Endothelial cell of umbilical vein (primary cell): Measurements from ENCODE around the gene KRT37. TPM values are rescaled to one million over a fixed set of nuclear protein-coding genes. Genes with fewer than 3 reads are reported as not detected.

Experiments used
- BruUV-seq: library from RNA; stranded (reverse); fragments of 400-500 nt; replicated peaks from 2 replicates; lab custom pipeline; 2021; lab: Mats Ljungman, UMichigan
- CTCF ChIA-PET: fragments of 300-600, 350-600 bp; sonication (Branson Sonifier 250); formaldehyde crosslinking; loops from one replicate; lab custom pipeline; 2021; ENCODE audit warnings: antibody characterized with exemption, inconsistent platforms; lab: Charles Lee
- POLR2A ChIA-PET: fragments of 300-600, 350-600 bp; sonication (Branson Sonifier 250); formaldehyde crosslinking; loops from one replicate; lab custom pipeline; 2021; ENCODE audit warnings: antibody characterized with exemption, inconsistent platforms; lab: Charles Lee
- DNase-seq: peaks from one replicate; pipeline ENCODE4 v3.0.0-alpha.2; 2011; ENCODE audit warnings: low read depth, low spot score
- FAIRE-seq: peaks from 2 replicates; lab custom pipeline; 2011; peaks lifted over from hg19 to GRCh38; lab: Jason Lieb, UNC
- H2AFZ ChIP-seq: 2 replicates; pipeline ENCODE4 v1.6.0; 2012; ENCODE audit warnings: low read depth, low read length, control low read depth, inconsistent platforms
- H3K27ac ChIP-seq: 2 replicates; pipeline ENCODE4 v1.5.1; 2011; ENCODE audit warnings: low read depth, mild to moderate bottlenecking, control low read depth, low read length, moderate library complexity; ENCODE audit not compliant: insufficient read depth
- H3K27me3 ChIP-seq, 2 experiments: 2 replicates each; pipeline versions ENCODE4 v1.6.0 to v1.6.1; 2011; ENCODE audit warnings: low read length in 2 of 2, mixed read lengths in 1 of 2; ENCODE audit not compliant: control insufficient read depth in 2 of 2, insufficient read depth in 2 of 2
- H3K36me3 ChIP-seq, 2 experiments: 2 replicates in 1 of 2; 3 replicates in 1 of 2; pipeline ENCODE4 v1.5.1; 2011; ENCODE audit warnings: low read length in 2 of 2, mild to moderate bottlenecking in 1 of 2, moderate library complexity in 1 of 2; ENCODE audit not compliant: control insufficient read depth in 2 of 2, insufficient read depth in 2 of 2; ENCODE audit errors: extremely low read depth in 1 of 2
- H3K4me1 ChIP-seq: 3 replicates; pipeline ENCODE4 v1.5.1; 2011; ENCODE audit warnings: mild to moderate bottlenecking, low read length; ENCODE audit not compliant: control insufficient read depth, insufficient read depth; ENCODE audit errors: extremely low read depth
- H3K4me2 ChIP-seq: 2 replicates; pipeline ENCODE4 v1.6.1; 2011; ENCODE audit warnings: low read length, control low read depth, mixed read lengths; ENCODE audit not compliant: insufficient read depth
- H3K4me3 ChIP-seq, 3 experiments: fragments of 200-600 bp in 1 of 3; sonication (generic), shearing (Covaris generic) in 1 of 3; replicated peaks in 1 of 3; 2 replicates each; pipeline ENCODE4 v1.5.1; 2011 to 2016; ENCODE audit warnings: control low read depth in 3 of 3, low read length in 3 of 3, mild to moderate bottlenecking in 2 of 3, inconsistent platforms in 1 of 3, low read depth in 1 of 3, moderate library complexity in 1 of 3; ENCODE audit not compliant: insufficient read depth in 1 of 3
- H3K79me2 ChIP-seq: 2 replicates; pipeline ENCODE4 v1.6.0; 2012; ENCODE audit warnings: low read length, inconsistent platforms; ENCODE audit not compliant: control insufficient read depth, insufficient read depth
- H3K9ac ChIP-seq: replicated peaks from 2 replicates; pipeline ENCODE3; 2011; ENCODE audit warnings: low read length, control low read depth; ENCODE audit not compliant: insufficient read depth; ENCODE audit errors: extremely low read depth
- H3K9me1 ChIP-seq: replicated peaks from 3 replicates; pipeline ENCODE4 v1.6.0; 2011; ENCODE audit warnings: mild to moderate bottlenecking, low read length; ENCODE audit not compliant: control insufficient read depth, insufficient read depth; ENCODE audit errors: extremely low read depth
- H3K9me3 ChIP-seq: replicated peaks from 2 replicates; pipeline ENCODE4 v1.5.1; 2012; ENCODE audit warnings: low read length, inconsistent platforms; ENCODE audit not compliant: control insufficient read depth, insufficient read depth
- H4K20me1 ChIP-seq: replicated peaks from 2 replicates; pipeline ENCODE3; 2011; ENCODE audit warnings: mild to moderate bottlenecking, low read length; ENCODE audit not compliant: control insufficient read depth, insufficient read depth; ENCODE audit errors: extremely low read depth
- CTCF ChIP-seq, 2 donors: IDR thresholded peaks; 1 replicate in 1 of 2; 2 replicates in 1 of 2; pipeline ENCODE4 v1.5.1; 2011; ENCODE audit warnings: low read length in 2 of 2, mild to moderate bottlenecking in 2 of 2, moderate library complexity in 2 of 2, control low read depth in 1 of 2, inconsistent platforms in 1 of 2, low read depth in 1 of 2; ENCODE audit not compliant: insufficient read depth in 1 of 2; ENCODE audit errors: extremely low read depth in 1 of 2
- EZH2 ChIP-seq: IDR thresholded peaks from 2 replicates; pipeline ENCODE4 v1.6.1; 2012; ENCODE audit warnings: borderline replicate concordance, low read depth, mild to moderate bottlenecking, moderate library complexity, low read length, inconsistent platforms; ENCODE audit not compliant: severe bottlenecking
- FOS ChIP-seq: IDR thresholded peaks from 2 replicates; pipeline ENCODE4 v1.6.1; 2011; ENCODE audit warnings: mild to moderate bottlenecking, low read length, moderate library complexity, borderline replicate concordance; ENCODE audit not compliant: insufficient read depth
- GATA2 ChIP-seq: IDR thresholded peaks from 2 replicates; pipeline ENCODE4 v1.7.0; 2011; ENCODE audit warnings: low read depth, mild to moderate bottlenecking, moderate library complexity, mixed read lengths, low read length; ENCODE audit not compliant: insufficient read length, insufficient read depth
- JUN ChIP-seq: IDR thresholded peaks from 2 replicates; pipeline ENCODE4 v1.6.1; 2011; ENCODE audit warnings: borderline replicate concordance, low read depth; ENCODE audit not compliant: insufficient read length, insufficient read depth
- MAX ChIP-seq: IDR thresholded peaks from 2 replicates; pipeline ENCODE4 v1.6.1; 2011; ENCODE audit not compliant: insufficient read depth, insufficient read length
- MYC ChIP-seq: IDR thresholded peaks from one replicate; pipeline ENCODE4 v1.6.1; 2011; ENCODE audit warnings: mild to moderate bottlenecking, low read depth, low read length
- POLR2A ChIP-seq: IDR thresholded peaks from 2 replicates; pipeline ENCODE4 v1.6.1; 2012; ENCODE audit warnings: low read depth, mild to moderate bottlenecking, control low read depth, low read length
- POLR2AphosphoS5 ChIP-seq: IDR thresholded peaks from 2 replicates; pipeline ENCODE4 v1.6.1; 2012; ENCODE audit warnings: low read depth, mild to moderate bottlenecking, control low read depth, low read length, moderate library complexity; ENCODE audit not compliant: insufficient read depth
- dilution Hi-C: fragments of 300-500 bp; cut with MboI; formaldehyde crosslinking; loops from one replicate; pipeline ENCODE4 v1.15.0; 2019; ENCODE audit warnings: low sequenced_read_pairs; ENCODE audit not compliant: extremely low pct_ligation_motif_present
- intact Hi-C: fragments of 100-400 bp; cut with micrococcal nuclease; formaldehyde crosslinking; loops from one replicate; pipeline ENCODE4 v1.10.0; 2022
- polyA plus RNA-seq, 4 experiments: library from polyadenylated mRNA; depleted of rRNA in 3 of 4; stranded (reverse) in 3 of 4; unstranded in 1 of 4; fragments of >200 nt; gene quantifications; 2 replicates each; pipeline versions ENCODE4 v1.2.1 to v1.2.3, GENCODE V29; 2011 to 2012; ENCODE audit warnings: missing spikeins in 1 of 4
- total RNA-seq: library from RNA; stranded (reverse); gene quantifications from 2 replicates; pipeline ENCODE4 v1.2.3, GENCODE V29; 2021

KRT37 gene
- total and polyA plus RNA-seq, 2 donors (not counting 3 experiments of a cell fraction or from before 2014, with no cell fraction given): not detected

GRCh38 chr17:41467561-41467960 lies 43.2 kb upstream of the KRT37 start:
- no peak for FAIRE-seq
- no peak overlapping the region for H2AFZ ChIP-seq
- H3K27me3 ChIP-seq: peaks cover 3 to 9% of the 10 kb centered on the region in 2 experiments
- no peaks in the 10 kb centered on the region for H3K79me2 ChIP-seq
- no TSS peak for BruUV-seq
- H3K36me3 ChIP-seq: no peaks in the 10 kb centered on the region
- H3K4me2 ChIP-seq: no peak overlapping the region
- H3K27ac ChIP-seq: no peak overlapping the region
- ChIA-PET POLR2A (no interaction called here), CTCF (interaction anchor here (1.0 kb wide), 1 partner anchor 12 kb away, joined by 3 read pairs; no protein-coding TSS in a partner anchor)
- TF ChIP-seq MAX: no peak
- no peak for TF ChIP-seq MYC
- TF ChIP-seq CTCF (IDR thresholded peaks at IDR 0.05; ENCODE audit: extremely low read depth in 1 of 2, insufficient read depth in 1 of 2, low read depth in 1 of 2, low read length in 2 of 2): no peak
- no peak for TF ChIP-seq POLR2AphosphoS5
- no peak for TF ChIP-seq POLR2A
- TF ChIP-seq GATA2: no peak
- TF ChIP-seq JUN: no peak
- no peak for TF ChIP-seq FOS
- TF ChIP-seq EZH2: no peak
- no peak overlapping the region for H3K9ac ChIP-seq
- intact Hi-C loops: no loop called here
- no peaks in the 10 kb centered on the region for H4K20me1 ChIP-seq
- DNase-seq: no peak
- dilution Hi-C loops: no loop called here
- H3K9me1 ChIP-seq: no peaks in the 10 kb centered on the region
- H3K4me1 ChIP-seq: no peaks in the 10 kb centered on the region
- H3K9me3 ChIP-seq: no peaks in the 10 kb centered on the region
- no peak overlapping the region for H3K4me3 ChIP-seq
